NCI-H1436 treated with DMSO at 0.1 percent for 48 hours (cell line): ENCODE results near the gene RAPGEF2.

ENCODE experiments used
- DNase-seq: peaks from one replicate; lab custom pipeline; 2025; lab: John Stamatoyannopoulos, UW

RAPGEF2 gene

DNA sequence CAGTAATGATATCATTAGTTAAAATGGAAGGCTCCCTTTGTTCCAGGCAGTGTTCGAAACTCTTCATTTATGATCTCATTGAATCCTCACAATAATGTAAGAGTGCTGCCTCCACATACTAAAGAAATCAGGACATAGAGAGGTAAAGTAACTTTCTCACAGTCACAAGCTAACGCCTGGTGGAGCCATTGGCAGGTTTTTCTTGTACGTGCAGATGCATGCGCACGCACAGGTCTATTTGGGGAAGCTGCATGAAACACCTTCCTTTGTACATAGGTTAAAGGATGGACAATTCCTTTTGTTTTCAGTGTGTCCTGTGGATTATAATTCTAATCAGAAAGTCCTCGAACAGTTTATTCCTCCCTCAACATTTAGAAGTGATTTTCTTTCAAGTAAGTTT lies 176.2 kb downstream of the RAPGEF2 start:
- no peak for DNase-seq

DNA sequence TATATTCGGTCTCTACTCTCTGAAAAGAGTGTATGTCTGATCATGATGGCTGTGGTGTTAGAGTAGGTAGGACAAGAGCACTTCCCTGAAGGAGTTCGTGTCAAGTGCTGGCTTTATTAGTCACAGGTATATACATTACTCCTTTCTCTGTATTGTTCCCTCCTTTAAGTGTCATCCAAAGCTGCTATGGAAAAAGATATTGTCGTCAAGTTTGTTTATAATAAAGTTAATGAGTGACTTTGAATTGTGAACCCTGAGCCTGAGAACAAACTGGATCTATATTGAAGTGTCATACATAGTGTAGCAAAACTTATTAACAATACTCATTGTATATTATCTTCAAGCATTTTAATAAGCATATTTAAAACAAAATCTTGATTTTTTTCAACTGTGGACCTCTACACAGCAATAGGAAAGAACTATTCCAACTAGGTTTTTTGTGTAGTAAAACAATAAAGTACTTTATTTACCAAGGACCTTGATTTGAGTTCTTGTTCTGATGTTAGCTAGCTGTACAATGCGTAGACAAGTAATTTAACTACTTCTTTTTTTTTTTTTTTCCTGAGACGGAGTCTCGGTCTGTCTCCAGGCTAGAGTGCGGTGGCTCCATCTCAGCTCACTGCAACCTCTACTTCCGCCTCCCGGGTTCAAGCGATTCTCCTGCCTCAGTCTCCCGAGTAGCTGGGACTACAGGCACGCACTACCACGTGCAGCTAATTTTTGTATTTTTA lies 177.7 kb downstream of the RAPGEF2 start:
- no peak for DNase-seq

DNA sequence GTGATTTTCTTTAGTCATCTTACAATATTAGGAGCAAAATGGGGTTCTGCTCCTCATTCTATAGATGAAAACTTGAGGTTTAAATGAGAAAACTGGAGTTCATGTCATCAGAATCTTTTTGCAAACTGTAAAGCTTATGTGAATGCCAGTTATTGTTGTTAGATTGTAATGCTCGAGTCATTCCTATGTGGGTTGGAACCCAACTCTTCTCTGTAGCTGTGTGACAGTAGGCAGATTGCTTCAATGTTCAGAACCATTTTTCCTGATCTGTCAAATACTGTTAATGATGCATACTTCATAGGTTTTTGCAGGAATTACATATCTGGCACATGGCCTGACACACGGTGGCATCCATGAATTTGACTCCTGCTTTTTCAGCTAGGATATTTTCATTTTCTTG lies 178.9 kb downstream of the RAPGEF2 start:
- DNase-seq: no peak

DNA sequence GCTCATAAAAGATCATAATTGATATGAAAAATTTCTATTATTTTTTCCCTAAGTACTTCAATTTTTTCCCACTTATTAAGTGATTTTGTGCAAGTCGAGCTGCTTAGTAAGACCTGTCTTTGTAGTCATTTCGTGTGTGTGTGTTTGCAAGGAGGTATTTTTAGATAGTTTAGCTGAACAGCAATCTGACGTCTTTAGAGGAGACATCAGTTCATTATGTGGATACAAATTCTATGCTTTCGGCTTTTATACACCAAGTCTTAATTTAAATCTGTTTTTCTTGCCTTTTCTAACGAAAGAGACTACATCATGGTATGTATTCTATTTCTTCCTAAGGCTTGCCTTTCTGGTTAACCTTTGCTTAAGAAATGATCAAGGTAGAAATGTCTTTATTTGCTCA lies 179.4 kb downstream of the RAPGEF2 start:
- DNase-seq: no peak

DNA sequence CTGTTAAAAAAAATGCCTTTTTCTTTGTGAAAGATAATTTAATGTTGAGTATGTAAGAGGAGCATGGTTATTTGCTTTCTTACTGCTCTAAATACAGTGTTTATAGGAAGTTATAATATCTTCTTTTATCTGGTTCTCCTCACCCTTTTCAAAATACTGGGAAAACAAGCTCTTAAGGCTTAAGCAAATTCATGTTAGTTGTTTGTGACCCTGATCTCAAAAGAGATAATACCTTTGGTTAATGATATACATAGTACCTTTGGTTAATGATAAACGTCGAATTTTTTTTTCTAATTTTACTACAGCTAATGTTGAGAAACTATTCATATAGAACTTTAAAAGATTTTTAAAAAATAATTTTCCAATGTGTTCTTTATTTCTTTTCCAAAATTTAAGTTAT lies 180.1 kb downstream of the RAPGEF2 start:
- DNase-seq: no peak

DNA sequence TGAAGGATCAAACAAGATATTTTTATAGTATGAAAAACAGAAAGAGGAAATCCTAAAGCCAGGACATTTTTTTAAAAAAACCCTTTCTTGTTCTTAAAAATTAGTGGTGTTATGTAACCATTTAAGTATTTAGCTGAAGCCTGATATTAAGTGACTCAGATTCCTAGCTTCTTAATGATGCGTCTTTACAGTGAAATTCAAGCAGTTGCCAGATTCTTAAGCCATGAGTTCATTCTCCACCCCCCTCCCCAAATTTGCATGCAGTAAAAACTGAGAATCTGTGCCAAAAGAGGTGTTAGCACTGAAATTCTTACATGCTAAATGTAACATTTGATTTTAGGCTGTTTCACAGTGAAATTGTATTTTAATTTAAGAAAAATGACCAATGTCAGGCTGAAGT lies 180.8 kb downstream of the RAPGEF2 start:
- no peak for DNase-seq

DNA sequence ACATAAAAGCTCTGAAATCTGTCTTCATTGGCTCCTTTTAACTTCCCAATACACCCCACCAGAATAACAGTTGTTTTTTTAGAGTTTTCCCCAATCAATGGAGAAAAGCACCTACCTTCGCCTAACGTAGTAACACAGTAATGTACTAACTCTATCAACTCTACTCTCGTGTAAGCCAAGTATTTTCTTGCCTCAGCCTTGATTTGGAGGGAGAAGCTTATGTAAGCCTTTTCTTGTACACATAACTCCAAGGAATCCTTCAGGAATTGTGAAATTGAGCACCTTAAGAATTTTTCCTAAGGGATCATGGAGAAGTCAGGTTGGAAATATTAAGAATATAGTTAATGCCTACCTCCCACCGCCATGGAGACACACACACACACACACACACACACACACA lies 181.2 kb downstream of the RAPGEF2 start:
- DNase-seq: no peak

DNA sequence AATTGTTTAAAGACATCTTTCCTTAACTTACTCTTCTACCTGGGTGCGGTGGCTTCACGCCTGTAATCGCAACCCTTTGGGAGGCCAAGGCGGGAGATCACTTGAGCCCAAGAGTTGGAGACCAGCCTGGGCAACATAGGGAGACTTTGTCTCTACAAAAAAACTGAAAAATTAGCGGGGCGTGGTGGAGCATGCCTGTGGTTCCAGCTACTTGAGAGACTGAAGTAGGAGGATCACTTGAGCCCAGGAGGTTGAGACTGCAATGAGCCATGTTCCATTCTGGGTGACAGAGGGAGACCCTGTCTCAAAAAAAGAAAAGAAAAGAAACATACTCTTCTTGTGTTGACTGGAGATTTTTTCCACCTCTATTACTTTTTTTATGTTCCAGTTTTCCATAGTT lies 181.9 kb downstream of the RAPGEF2 start:
- no peak for DNase-seq

DNA sequence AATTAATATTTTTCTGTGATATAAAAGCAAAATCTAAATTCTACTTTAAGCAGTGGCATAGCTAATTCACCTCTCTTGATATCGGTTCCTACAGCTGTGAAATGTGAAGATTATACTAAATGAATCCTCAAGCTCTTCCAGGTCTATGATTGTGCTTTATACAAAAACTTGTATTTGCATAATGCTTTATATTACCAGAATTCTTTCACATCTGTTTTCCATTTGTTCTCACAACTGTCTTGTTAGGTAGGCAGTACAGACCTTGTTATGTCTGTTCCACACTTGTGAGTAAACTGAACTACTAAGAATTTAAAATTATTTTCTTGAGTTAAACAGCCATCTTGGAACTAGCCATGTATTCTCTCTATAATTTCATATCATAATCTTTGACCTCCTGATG lies 184.9 kb downstream of the RAPGEF2 start:
- no peak for DNase-seq

DNA sequence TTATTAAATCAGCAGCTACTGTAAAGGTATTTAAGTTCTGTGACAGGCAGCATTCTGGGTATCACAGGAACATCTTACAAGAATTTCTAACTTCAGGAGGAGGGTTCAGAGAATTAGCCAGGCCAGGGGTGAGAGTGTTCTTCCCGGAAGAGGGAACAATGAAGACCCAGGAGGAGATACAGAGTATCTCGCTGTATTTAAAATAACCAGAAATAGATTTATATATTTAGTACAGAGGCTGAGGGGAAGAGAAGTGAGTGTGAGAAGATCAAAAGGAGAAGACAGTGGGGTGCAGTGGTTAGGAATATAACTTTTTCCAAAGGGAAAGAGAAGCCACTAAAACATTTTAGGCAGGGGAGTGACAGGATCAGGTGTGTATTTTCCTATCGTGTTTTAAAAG lies 186.8 kb downstream of the RAPGEF2 start:
- no peak for DNase-seq

DNA sequence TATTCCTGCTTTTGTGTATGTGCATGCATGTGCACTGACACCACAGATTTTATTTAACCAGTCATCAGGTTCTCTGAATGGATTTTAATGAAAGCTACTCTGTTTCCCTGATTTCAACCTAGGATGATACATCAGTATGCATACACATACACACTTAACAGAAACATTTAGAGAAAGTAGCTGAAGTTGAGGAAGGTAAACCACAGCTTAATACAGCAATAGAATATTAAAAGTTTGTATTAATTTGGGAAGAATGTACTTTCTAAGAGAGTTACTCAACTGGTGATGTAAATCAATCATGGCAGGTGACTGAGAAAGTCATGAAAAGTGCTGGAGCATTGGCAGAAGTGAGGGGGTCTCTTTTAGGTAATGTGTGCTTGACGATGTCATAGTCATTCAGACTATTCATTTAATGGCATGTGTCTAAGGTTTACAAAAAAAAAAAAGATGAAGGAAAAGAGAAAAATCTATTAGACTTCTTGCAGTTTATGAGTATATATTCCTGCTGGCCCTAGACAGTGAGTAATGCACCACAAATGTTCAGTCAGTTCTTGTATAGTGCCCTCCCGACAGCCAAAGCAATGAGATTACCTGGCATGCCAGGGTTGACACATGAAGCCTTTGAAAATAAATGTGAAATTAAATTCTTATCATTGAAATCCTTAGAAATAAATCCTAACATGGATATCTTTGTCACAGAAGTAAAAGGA lies 187.6 kb downstream of the RAPGEF2 start:
- DNase-seq: no peak

DNA sequence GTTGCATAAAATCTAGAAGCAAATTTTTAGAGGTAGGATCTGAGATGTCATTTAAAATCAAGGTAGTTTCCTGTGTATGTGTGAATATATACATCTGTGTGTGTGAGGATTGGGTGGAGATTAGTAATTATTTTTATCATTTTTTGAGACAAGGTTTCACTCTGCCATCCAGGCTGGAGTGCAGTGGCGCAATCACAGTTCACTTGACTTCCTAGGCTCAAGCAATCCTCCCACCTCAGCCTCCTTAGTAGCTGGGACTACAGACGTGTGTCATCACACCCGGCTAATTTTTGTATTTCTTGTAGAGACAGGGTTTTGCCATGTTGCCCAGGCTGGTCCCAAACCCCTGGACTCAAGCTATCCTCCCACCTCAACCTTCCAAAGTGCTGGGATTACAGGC lies 188.3 kb downstream of the RAPGEF2 start:
- DNase-seq: no peak

DNA sequence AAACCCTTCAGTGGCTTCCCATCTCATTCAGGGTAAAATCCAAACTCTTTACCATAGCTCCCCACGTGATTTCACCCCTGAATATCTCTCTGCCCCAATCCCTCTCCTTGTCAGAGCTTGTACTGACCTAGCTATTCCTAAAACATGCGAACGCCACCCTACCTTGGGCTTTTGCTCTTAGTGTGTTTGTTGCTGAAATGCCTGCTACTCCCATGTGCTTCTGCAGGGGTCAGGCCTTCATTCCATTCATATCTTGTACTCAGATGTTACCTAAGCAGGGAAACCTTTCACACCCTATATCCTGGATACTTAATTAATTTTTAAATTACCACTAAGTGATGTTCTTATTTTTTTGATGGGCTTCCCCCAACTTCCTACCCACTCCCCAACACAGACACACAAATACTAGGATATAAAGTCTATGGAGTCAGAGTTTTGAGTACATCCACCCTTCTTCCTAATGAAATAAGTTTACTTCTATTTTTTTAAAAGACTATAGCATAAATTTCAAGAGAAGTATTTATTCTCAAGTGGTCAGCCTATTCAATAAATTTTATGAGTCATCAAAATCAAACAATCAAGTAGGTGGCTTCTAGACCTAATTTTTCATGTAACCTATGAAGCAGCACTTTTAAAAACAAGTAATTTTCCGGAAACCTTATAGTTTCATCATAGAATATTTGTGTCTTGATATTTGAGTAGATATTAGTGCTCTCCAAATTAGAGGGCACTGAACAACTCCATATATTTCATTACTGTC lies 189.4 kb downstream of the RAPGEF2 start:
- no peak for DNase-seq

DNA sequence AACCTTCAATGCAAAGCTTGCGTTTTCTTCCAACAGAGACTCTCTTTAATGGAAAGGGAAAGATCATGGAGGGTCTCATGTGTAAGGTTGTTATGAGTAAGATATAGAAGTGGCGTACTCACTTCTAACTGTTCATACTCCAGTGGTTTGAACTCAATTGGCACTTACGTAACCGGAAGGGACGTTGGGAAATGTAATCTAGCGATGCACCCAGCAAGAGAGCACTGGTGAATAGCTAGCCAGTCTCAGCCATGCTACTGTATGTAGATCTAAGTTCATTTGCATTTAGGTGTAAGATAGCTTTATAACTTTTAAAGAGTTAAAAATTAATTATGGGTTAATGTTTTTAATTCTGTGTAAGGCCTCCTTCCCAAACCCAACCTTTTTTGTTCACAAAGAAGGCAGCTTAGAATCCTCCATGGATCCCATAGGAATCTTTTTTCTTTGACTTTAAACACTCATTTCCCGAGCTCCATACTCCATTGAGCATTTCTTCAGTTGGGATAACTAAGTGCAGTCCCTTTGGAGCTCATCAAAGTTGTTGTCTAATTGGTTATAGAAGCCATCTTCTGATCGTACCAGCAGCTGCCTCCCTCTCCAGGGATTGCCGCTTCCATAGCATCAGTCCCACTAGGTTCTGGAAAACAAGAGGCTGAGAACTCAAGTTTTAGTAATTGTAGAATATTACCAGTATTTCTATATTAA lies 191.1 kb downstream of the RAPGEF2 start:
- no peak for DNase-seq

DNA sequence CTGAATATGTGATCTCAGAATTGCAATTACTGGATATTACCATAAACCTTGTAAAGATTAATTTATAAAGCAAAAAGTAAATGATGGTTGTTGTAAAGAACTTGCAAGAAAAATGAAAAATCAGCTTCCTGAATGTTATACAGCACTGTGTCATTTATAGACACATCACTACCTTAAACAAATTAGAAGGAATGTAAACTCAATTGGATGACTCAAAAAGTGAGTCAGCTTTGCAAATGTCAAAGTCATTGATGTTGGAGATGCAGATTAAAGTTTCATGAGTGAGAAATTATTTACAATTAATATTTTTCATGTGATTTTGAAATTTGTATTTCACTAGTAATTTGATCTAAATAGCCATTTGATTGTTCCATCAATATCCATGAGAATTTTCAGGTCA lies 193.2 kb downstream of the RAPGEF2 start:
- no peak for DNase-seq

DNA sequence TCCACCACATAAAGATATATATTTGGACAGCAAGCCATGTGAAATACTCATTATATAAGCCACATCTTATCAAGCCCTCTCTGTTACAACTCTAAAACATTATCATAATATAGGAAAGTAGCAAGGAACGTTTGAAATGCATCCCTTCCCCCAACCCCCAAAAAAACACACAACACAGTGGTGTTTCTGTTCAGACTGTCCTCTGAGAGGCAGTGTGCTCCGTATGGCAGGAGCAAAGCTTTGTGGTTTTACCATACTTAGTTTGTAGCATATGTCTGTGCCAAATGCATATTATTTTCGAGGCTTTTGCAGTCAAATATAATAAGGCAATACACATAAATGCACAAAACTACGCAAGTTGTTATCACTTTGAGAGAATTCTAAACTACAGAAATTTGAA lies 194.2 kb downstream of the RAPGEF2 start:
- DNase-seq: no peak

DNA sequence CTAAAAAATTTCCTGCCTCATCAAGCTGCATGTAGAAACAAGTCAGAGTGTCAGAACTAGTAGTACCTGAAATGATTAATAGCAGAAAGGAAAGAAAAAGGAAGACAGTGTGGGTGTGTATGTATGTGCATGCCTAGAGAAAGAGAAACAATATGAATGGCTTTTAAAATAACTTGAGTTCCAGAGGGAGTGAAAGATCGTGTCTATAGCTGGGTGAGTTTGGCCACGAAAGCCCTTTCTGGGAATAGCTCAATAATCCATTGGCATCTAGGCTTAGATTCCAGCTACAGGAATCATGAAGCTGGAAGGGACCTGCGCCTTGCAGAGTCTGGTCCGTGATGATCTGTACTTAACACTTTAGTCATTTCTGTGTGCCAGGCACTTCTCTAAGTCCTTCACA lies 195.6 kb downstream of the RAPGEF2 start:
- DNase-seq: no peak

DNA sequence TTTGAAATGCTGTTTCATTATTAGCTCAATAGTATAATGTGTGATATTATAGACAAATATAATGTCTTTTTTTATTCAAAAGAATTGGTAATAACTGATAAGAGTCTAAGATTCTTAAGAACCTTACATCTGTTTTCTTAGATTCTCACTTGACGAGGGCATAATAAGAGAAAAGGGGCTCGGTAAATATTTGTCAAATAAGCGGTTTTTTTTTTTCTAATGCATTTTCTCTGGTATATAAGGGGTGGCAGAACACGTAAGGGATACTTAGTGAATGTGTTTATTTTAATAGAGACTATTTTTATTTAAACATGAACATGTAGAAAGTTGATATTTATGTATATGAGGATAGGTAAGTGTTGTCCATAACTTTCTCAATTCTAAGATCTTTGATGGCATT lies 200.6 kb downstream of the RAPGEF2 start:
- no peak for DNase-seq

DNA sequence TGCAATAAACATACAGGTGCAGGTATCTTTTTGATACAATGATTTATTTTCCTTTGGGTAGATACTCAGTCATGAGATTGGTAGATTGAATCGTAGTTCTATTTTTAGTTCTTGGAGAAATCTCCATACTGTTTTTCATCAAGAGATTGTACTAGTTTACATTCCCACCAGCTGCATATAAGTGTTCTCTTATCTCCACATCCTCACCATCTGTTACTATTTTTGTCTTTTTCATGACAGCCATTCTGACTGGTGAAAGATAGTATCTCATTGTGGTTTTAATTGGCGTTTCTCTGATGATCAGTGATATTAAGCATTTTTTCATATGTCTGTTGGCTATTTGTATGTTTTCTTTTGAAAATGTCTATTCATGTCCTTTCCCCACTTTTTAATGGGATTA lies 202.2 kb downstream of the RAPGEF2 start:
- no peak for DNase-seq

DNA sequence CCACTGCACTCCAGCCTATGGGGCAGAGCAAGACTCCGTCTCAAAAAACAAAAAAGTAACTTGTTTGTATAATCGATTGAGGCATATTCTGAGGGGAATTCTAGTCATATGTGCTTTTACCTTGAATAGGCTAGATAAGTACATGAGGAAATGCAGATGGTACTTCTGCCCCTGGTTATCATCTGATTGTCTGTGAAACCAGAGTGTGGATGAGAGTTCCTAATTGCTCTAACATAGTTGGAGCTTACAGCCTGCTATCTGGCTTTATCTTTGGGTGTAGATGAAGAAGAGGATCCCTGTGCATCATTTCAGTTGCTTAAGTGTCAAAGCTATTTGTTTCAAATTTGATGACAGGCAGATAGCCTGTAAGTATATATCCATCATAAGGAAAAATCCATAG lies 205.1 kb downstream of the RAPGEF2 start:
- no peak for DNase-seq

DNA sequence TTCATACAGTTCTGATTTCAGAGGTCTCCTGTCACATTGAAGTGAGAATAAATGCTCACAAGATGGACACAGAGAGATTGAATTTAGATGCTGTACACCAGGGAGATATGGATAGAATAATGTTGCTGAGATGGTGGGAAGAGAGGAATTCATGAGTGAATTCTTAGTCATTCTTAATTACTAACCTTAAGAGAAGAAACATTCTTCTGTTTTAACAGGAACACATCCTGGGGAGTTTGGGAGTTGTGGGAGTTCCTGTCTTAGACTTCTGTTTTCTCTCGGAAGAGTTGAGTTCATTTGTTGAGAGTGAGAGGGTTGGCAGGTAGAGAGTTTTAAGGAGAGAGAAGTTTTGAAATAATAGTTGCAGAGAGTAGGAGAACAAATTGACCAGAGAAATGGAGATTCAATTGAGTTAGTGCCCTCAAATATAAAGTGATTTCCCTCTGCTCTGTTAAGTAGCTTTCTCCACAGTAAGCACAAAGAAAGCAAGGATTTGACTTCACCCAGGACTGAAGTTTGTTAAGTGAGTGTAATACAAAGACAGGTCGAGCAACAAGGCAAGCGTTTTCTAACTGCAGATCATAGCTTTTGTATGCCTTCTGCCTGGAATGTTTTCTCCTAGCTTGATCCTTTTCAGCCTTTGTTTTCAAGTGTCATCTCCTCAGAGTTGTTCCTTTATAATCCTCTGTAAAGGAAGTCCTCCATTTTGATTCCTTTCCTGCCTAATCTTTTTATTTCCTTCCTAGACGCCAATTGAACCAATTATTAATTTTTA lies 205.9 kb downstream of the RAPGEF2 start:
- DNase-seq: no peak

DNA sequence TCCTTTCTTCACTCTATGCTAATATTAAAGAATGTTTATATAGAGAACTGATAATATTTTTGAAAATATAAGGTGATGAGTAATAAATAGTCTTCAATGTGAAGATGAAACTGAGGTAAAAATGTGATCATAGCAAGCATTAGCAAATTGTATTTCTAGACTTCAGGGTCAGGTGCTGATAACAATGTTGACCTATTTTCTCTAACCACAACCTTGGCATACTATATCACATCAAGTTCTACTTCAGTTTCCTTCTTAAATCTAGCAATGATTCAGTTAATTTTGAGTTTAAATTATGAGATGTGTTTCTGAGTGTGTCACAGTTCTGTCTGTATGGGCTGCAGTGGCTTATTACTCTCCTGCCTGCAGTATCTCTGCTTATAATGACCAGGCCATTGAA lies 209.4 kb downstream of the RAPGEF2 start:
- no peak for DNase-seq
